Mucosa of stomach (tissue), 1 donor: ENCODE measurements around the gene C12orf50.

ENCODE experiments used
- H3K27me3 ChIP-seq: one replicate; pipeline ENCODE4 v1.7.0; 2013; ENCODE audit warnings: mild to moderate bottlenecking, low read length; ENCODE audit not compliant: control insufficient read depth, insufficient read depth
- H3K36me3 ChIP-seq: one replicate; pipeline ENCODE4 v1.7.0; 2013; ENCODE audit warnings: low read length; ENCODE audit not compliant: control insufficient read depth, insufficient read depth
- H3K4me1 ChIP-seq: one replicate; pipeline ENCODE4 v1.7.0; 2013; ENCODE audit warnings: mild to moderate bottlenecking, low read length; ENCODE audit not compliant: control insufficient read depth, insufficient read depth
- H3K4me3 ChIP-seq: one replicate; pipeline ENCODE4 v1.7.0; 2013; ENCODE audit warnings: low read length
- H3K9ac ChIP-seq: one replicate; pipeline ENCODE4 v1.7.0; 2013; ENCODE audit warnings: mild to moderate bottlenecking, low read length, moderate library complexity
- H3K9me3 ChIP-seq: one replicate; pipeline ENCODE4 v1.7.0; 2013; ENCODE audit warnings: mild to moderate bottlenecking, low read length, moderate library complexity; ENCODE audit not compliant: control insufficient read depth
- donor health status: Pancreatic carcinoma.

C12orf50 gene

GRCh38 chr12:88029093-88029665, at the start of gene C12orf50:
TSS of gene C12orf50 (minus strand) at chr12:88029401. CDS start at chr12:88026962, 2,439 bp downstream.
- H3K9me3 ChIP-seq = no peaks in the 10 kb centered on the region
- no peaks in the 10 kb centered on the region for H3K27me3 ChIP-seq
- H3K4me3 ChIP-seq = no peak within 1 kb of the TSS
- no peak within 1 kb of the TSS for H3K9ac ChIP-seq
- no peaks in the 10 kb centered on the region for H3K4me1 ChIP-seq
- no peaks in the 10 kb centered on the region for H3K36me3 ChIP-seq

GRCh38 chr12:88067301-88067700, 38.1 kb upstream of the C12orf50 start:
- Histone ChIP-seq H3K36me3 (no peaks in the 10 kb centered on the region), H3K9me3 (no peaks in the 10 kb centered on the region)

GRCh38 chr12:88063375-88063774, 34.2 kb upstream of the C12orf50 start:
- Histone ChIP-seq H3K9ac (no peak overlapping the region), H3K4me3 (no peak overlapping the region), H3K4me1 (no peaks in the 10 kb centered on the region), H3K36me3 (no peaks in the 10 kb centered on the region), H3K9me3 (no peaks in the 10 kb centered on the region), H3K27me3 (no peaks in the 10 kb centered on the region)

More at GRCh38 chr12:88067301-88067700, 38.1 kb upstream of the C12orf50 start:
- Histone ChIP-seq H3K9ac (no peak overlapping the region), H3K27me3 (no peaks in the 10 kb centered on the region), H3K4me1 (no peaks in the 10 kb centered on the region), H3K4me3 (no peak overlapping the region)

- Histone ChIP-seq H3K36me3 (no peaks in the 10 kb centered on the region), H3K27me3 (no peaks in the 10 kb centered on the region), H3K9me3 (no peaks in the 10 kb centered on the region), H3K9ac (no peak overlapping the region), H3K4me3 (no peak overlapping the region), H3K4me1 (no peaks in the 10 kb centered on the region)
Observed at GRCh38 chr12:88062474-88062873, 33.3 kb upstream of the C12orf50 start.

DNA sequence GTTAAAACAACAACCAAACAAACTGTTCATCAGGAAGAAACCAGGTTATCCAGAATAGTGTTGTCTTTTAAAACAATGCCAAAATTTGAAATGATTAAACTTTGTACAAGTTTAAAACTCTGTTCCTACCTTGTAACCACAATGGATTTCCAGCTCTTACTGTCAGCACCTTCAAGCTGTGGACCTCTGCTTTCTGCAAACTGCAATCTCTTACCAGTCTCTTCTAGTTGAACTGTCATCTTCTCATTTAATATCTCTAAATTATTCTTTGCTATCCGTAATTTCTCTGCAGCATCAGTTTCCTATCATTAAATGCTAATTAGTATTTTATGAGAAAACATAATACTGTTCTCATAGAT, 29.5 kb upstream of the C12orf50 start:
- H3K9me3 ChIP-seq = no peaks in the 10 kb centered on the region

GRCh38 chr12:88057994-88058718, 29.0 kb upstream of the C12orf50 start:
- no peak overlapping the region for H3K4me3 ChIP-seq
- H3K9me3 ChIP-seq = no peaks in the 10 kb centered on the region
- H3K27me3 ChIP-seq = no peaks in the 10 kb centered on the region
- no peak overlapping the region for H3K9ac ChIP-seq
- no peaks in the 10 kb centered on the region for H3K36me3 ChIP-seq
- H3K4me1 ChIP-seq = no peaks in the 10 kb centered on the region

More for the DNA sequence above, 29.5 kb upstream of the C12orf50 start:
- H3K4me1 ChIP-seq = no peaks in the 10 kb centered on the region
- no peaks in the 10 kb centered on the region for H3K36me3 ChIP-seq
- no peak overlapping the region for H3K9ac ChIP-seq
- H3K4me3 ChIP-seq = no peak overlapping the region
- no peaks in the 10 kb centered on the region for H3K27me3 ChIP-seq

GRCh38 chr12:88056571-88056970, 27.4 kb upstream of the C12orf50 start:
- Histone ChIP-seq H3K4me1 (no peaks in the 10 kb centered on the region), H3K9me3 (no peaks in the 10 kb centered on the region), H3K9ac (no peak overlapping the region), H3K4me3 (no peak overlapping the region), H3K36me3 (no peaks in the 10 kb centered on the region), H3K27me3 (no peaks in the 10 kb centered on the region)

DNA sequence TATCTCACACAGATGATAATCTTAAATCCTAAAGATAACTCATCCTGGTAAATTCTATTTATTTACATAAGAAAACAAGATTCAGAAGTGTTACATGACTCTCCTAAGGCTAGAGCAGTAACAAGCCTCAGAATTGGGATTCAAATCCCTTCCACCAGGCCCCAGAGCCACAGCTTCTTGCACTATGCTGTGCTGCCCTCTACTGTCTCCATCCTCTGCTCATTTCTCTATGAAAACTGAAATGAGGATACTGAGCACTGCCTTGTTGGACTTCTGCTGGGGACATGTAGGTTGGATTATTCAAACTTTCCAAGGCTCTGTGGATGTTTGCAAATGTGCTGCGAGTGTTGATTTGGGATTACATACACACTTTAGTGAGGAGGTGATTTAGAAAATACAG, 23.5 kb upstream of the C12orf50 start:
- no peaks in the 10 kb centered on the region for H3K4me1 ChIP-seq
- H3K4me3 ChIP-seq = no peak overlapping the region
- H3K9ac ChIP-seq = no peak overlapping the region
- H3K27me3 ChIP-seq = no peaks in the 10 kb centered on the region
- no peaks in the 10 kb centered on the region for H3K9me3 ChIP-seq
- no peaks in the 10 kb centered on the region for H3K36me3 ChIP-seq

DNA sequence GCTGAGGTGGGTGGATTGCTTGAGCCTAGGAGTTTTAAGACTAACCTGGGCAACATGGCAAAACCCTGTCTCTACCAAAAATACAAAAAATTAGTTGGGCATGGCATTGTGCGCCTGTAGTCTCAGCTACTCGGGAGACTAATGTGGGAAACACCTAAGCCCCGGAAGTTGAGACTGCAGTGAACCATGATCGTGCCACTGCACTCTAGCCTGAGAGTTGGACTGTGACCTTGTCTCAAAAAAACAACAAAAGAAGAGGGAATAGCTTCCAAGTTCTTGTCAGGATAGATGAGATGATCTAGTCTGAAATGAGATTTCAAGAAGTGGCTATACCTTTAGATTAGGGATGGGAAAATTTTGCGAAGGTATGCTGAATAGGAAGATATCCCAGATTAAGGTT, 14.8 kb upstream of the C12orf50 start:
- no peaks in the 10 kb centered on the region for H3K9me3 ChIP-seq
- H3K4me1 ChIP-seq = no peaks in the 10 kb centered on the region
- no peak overlapping the region for H3K4me3 ChIP-seq
- no peak overlapping the region for H3K9ac ChIP-seq
- no peaks in the 10 kb centered on the region for H3K36me3 ChIP-seq
- no peaks in the 10 kb centered on the region for H3K27me3 ChIP-seq

DNA sequence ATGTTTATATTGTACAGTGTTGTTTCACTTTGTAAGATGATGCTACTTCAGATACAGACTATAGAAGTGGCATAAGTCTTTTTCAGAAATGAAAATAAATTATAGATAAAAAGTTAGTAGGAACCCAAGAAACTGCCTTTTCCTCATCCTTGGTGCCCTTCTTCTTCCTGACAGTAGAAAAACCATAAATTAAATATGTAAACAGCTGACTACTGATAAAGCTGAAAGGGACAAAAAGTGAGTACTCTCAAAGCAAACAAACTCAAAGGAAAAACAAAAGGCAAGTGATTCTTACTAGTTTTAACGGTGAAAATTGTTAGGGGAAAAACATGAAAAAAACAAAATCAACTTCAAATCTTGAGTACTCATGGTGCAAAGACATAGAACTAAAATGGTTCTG, 8.6 kb upstream of the C12orf50 start:
- Histone ChIP-seq H3K9me3 (no peaks in the 10 kb centered on the region), H3K4me3 (no peak overlapping the region), H3K36me3 (no peaks in the 10 kb centered on the region), H3K4me1 (peaks cover 7% of the 10 kb centered on the region), H3K27me3 (no peaks in the 10 kb centered on the region), H3K9ac (no peak overlapping the region)

DNA sequence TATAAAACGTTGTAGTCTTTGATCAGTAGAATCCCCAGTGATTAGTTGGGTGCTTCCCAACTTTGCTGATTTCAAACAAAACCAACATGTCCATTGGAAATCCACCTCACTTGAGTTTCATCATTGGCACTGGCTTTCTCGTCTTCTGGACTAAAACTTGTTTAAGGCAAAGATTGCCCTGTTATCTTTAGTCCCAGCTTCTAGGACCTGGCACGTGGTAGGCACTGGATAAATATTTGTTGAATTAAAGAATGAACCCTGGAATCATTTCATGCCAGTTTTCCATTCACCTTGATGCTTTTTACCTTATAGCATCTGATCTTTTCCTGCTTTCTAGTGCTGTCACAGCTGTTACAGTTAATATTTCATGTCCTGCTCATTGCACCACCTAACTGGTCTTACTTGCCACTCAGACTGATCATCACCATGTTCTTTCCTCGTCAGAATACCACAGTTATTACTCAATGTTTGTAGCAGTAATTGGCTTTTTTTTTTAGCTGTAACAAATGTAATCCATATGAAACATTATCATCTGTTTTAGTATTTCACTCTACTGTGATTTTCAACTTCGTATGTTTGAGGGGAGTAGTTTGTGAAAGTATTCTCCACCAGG, 7.3 kb upstream of the C12orf50 start:
- Histone ChIP-seq H3K4me1 (peaks cover 7% of the 10 kb centered on the region), H3K9me3 (no peaks in the 10 kb centered on the region), H3K27me3 (no peaks in the 10 kb centered on the region), H3K9ac (peak overlapping the region; percentile 87), H3K4me3 (peak overlapping the region; percentile 71), H3K36me3 (no peaks in the 10 kb centered on the region)

DNA sequence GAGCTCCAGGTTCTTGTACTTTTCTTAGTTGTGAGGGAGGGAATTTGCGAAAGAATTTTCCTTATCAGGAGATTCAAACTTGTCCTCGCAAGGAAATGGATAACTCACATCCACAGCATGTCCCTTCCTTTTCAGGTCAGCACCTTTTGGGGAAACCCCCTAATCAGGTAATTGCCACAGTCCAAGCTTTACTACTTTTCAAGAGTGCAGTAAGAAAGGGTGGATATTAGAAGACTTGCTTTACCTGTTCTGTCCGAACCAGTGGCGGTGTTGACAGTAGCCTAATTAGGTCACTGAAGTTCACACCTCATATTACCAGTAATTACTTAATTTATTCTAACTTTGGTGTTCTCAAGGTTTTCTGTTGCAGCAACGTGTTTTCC, 6.7 kb upstream of the C12orf50 start:
- Histone ChIP-seq H3K27me3 (no peaks in the 10 kb centered on the region), H3K9ac (peak overlapping the region; percentile 87), H3K36me3 (no peaks in the 10 kb centered on the region), H3K9me3 (no peaks in the 10 kb centered on the region), H3K4me3 (peak overlapping the region; percentile 71), H3K4me1 (peaks cover 7% of the 10 kb centered on the region)
